NCI-H1092 treated with DMSO at 0.1 percent for 48 hours (cell line): Measurements from ENCODE around the gene MKNK1.

ENCODE experiments used
- DNase-seq: peaks from one replicate; lab custom pipeline; 2025; lab: John Stamatoyannopoulos, UW

MKNK1 gene

GRCh38 chr1:46618754-46619415 lies 14.8 kb upstream of the MKNK1 start:
- DNase-seq, result no peak

- no peak for DNase-seq
These were observed 13.8 kb upstream of the MKNK1 start for GRCh38 chr1:46617833-46618232.

- no peak for DNase-seq
These were observed 13.2 kb upstream of the MKNK1 start for GRCh38 chr1:46617108-46617800.

GRCh38 chr1:46616277-46617107 lies 12.4 kb upstream of the MKNK1 start, which contains the start of gene MOB3C:
Gene MOB3C, minus strand, starts transcription at chr1:46616811. Its CDS starts 3,490 bp downstream, at chr1:46613321.
- no peak for DNase-seq

- no peak for DNase-seq
These were observed 11.7 kb upstream of the MKNK1 start for GRCh38 chr1:46615735-46616134.

GRCh38 chr1:46615088-46615487 lies 11.0 kb upstream of the MKNK1 start:
- DNase-seq, result no peak

- no peak for DNase-seq
These were observed 10.5 kb upstream of the MKNK1 start for GRCh38 chr1:46614604-46614984.

- DNase-seq, result no peak
These were observed 9.9 kb upstream of the MKNK1 start for GRCh38 chr1:46613661-46614603.

GRCh38 chr1:46612937-46613660 lies 9.0 kb upstream of the MKNK1 start:
- no peak for DNase-seq

- DNase-seq, result no peak
These were observed 7.7 kb upstream of the MKNK1 start for GRCh38 chr1:46611691-46612221.

GRCh38 chr1:46607345-46608130 lies 3.5 kb upstream of the MKNK1 start:
- DNase-seq, result no peak

GRCh38 chr1:46606255-46606965 lies 2.3 kb upstream of the MKNK1 start:
- DNase-seq, result peak; percentile 71

- DNase-seq, result no peak
These were observed 1.2 kb upstream of the MKNK1 start for GRCh38 chr1:46605232-46605631.

GRCh38 chr1:46603481-46603857 lies 599 bp downstream of the MKNK1 start:
- no peak for DNase-seq

- DNase-seq, result no peak
These were observed 2.6 kb downstream of the MKNK1 start for GRCh38 chr1:46601257-46602007.

GRCh38 chr1:46599059-46599970 lies 4.8 kb downstream of the MKNK1 start:
- no peak for DNase-seq

GRCh38 chr1:46596846-46597245 lies 7.2 kb downstream of the MKNK1 start:
- DNase-seq, result no peak

GRCh38 chr1:46596036-46596435 lies 8.0 kb downstream of the MKNK1 start:
- no peak for DNase-seq
